ENCODE results near the gene BAZ1B. TPM values are rescaled to one million over a fixed set of nuclear protein-coding genes. Genes with fewer than 3 reads are reported as not detected.
"Not testable (repeated sequence)": the region's sequence is repeated elsewhere in the genome, so short reads cannot be mapped to it uniquely, and the experiment has no call there.

The BAZ1B gene
- total and polyA plus RNA-seq, 4 donors = 8.6 to 31.3 (median 21.5) TPM

- no peaks in the 10 kb centered on the region for H3K4me1 ChIP-seq (ENCODE audit: control insufficient read depth in 4 of 4, insufficient read depth in 4 of 4, low read length in 3 of 4)
- no peak overlapping the region for H3K9ac ChIP-seq (ENCODE audit: low read depth in 1 of 2, low read length in 2 of 2)
- no peaks in the 10 kb centered on the region for H3K36me3 ChIP-seq (ENCODE audit: control insufficient read depth in 4 of 4, insufficient read depth in 3 of 4, low read depth in 1 of 4, low read length in 3 of 4)
- 36% methylated on average over 52 of the region's 52 CpGs for WGBS
- no peaks in the 10 kb centered on the region for H3K9me3 ChIP-seq (ENCODE audit: control insufficient read depth in 4 of 4, low read length in 3 of 4)
- DNase-seq (ENCODE audit: low spot score) = no peak
- peak overlapping the region in 1 of 3 donors; percentile 38 for H3K4me3 ChIP-seq (ENCODE audit: low read depth in 1 of 3, low read length in 3 of 3)
- H3K27me3 ChIP-seq (ENCODE audit: control insufficient read depth in 4 of 4, insufficient read depth in 4 of 4, low read length in 3 of 4) = no peaks in the 10 kb centered on the region
- TF ChIP-seq FOXA2 (IDR thresholded peaks at IDR 0.05) (no peak), JUND (IDR thresholded peaks at IDR 0.05) (no peak), YY1 (IDR thresholded peaks at IDR 0.05) (no peak), ZBTB33 (IDR thresholded peaks at IDR 0.05) (no peak), ATF3 (IDR thresholded peaks at IDR 0.05) (no peak)
- H3K27ac ChIP-seq (ENCODE audit: low read depth in 1 of 2, low read length in 2 of 2) = no peak overlapping the region
Observed at GRCh38 chr7:73423519-73424488, 98.3 kb downstream of the BAZ1B start.

DNA sequence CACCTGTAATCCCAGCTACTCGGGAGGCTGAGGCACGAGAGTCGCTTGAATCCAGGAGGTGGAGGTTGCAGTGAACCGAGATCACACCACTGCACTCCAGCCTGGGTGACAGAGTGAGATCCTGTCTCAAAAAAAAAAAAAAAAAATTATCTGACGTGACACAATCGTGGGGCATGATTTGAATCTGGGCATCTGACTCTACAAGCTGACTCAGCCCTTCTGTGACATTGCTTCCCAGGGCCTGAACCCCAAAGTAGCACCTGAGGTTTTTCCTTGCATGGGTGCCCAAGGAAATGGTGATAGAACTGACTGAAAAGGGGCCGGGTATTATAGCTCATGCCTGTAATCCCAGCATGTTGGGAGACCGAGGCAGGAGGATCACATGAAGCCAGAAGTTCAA is 101.5 kb downstream of the BAZ1B start:
- H3K36me3 ChIP-seq (ENCODE audit: control insufficient read depth in 4 of 4, insufficient read depth in 3 of 4, low read depth in 1 of 4, low read length in 3 of 4); H3K4me3 ChIP-seq (ENCODE audit: low read depth in 1 of 3, low read length in 3 of 3); H3K9me3 ChIP-seq (ENCODE audit: control insufficient read depth in 4 of 4, low read length in 3 of 4); H3K27ac ChIP-seq (ENCODE audit: low read depth in 1 of 2, low read length in 2 of 2); H3K9ac ChIP-seq (ENCODE audit: low read depth in 1 of 2, low read length in 2 of 2); H3K4me1 ChIP-seq (ENCODE audit: control insufficient read depth in 4 of 4, insufficient read depth in 4 of 4, low read length in 3 of 4); DNase-seq (ENCODE audit: low spot score); H3K27me3 ChIP-seq (ENCODE audit: control insufficient read depth in 4 of 4, insufficient read depth in 4 of 4, low read length in 3 of 4): not testable (repeated sequence)
- 79% methylated on average over 8 of the region's 8 CpGs for WGBS

DNA sequence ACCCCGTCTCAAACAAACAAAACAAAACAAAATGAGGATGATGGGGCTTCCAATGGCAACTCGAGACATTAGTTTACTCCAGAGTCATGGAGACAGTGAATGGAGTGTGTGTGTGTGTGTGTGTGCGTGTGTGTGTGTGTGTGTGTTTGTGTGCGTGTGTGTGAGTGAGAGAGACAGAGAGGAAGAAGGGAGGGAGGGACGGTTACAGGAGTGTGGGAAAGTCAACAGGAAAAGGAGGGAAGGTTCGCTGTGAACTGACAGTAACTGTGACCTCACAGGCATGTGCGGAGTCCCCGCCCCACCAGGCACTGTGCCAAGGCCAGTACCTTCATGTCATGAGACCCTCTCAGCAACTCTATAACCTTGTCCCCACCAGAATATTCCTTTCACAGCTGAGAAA is 102.1 kb downstream of the BAZ1B start:
- H3K27me3 ChIP-seq (ENCODE audit: control insufficient read depth in 4 of 4, insufficient read depth in 4 of 4, low read length in 3 of 4); H3K36me3 ChIP-seq (ENCODE audit: control insufficient read depth in 4 of 4, insufficient read depth in 3 of 4, low read depth in 1 of 4, low read length in 3 of 4); H3K9ac ChIP-seq (ENCODE audit: low read depth in 1 of 2, low read length in 2 of 2); H3K9me3 ChIP-seq (ENCODE audit: control insufficient read depth in 4 of 4, low read length in 3 of 4); H3K4me3 ChIP-seq (ENCODE audit: low read depth in 1 of 3, low read length in 3 of 3); H3K27ac ChIP-seq (ENCODE audit: low read depth in 1 of 2, low read length in 2 of 2); DNase-seq (ENCODE audit: low spot score); H3K4me1 ChIP-seq (ENCODE audit: control insufficient read depth in 4 of 4, insufficient read depth in 4 of 4, low read length in 3 of 4): not testable (repeated sequence)
- whole genome bisulfite sequencing = 34% methylated on average over 8 of the region's 8 CpGs

- Histone ChIP-seq H3K4me1 (ENCODE audit: control insufficient read depth in 4 of 4, insufficient read depth in 4 of 4, low read length in 3 of 4) (peaks cover 0 to 1% (median 0%) of the 10 kb centered on the region in 4 donors), H3K36me3 (ENCODE audit: control insufficient read depth in 4 of 4, insufficient read depth in 3 of 4, low read depth in 1 of 4, low read length in 3 of 4) (no peaks in the 10 kb centered on the region), H3K9me3 (ENCODE audit: control insufficient read depth in 4 of 4, low read length in 3 of 4) (no peaks in the 10 kb centered on the region), H3K4me3 (ENCODE audit: low read depth in 1 of 3, low read length in 3 of 3) (no peak overlapping the region), H3K9ac (ENCODE audit: low read depth in 1 of 2, low read length in 2 of 2) (no peak overlapping the region), H3K27ac (ENCODE audit: low read depth in 1 of 2, low read length in 2 of 2) (no peak overlapping the region), H3K27me3 (ENCODE audit: control insufficient read depth in 4 of 4, insufficient read depth in 4 of 4, low read length in 3 of 4) (no peaks in the 10 kb centered on the region)
- 88% methylated on average over 8 of the region's 8 CpGs for WGBS
- DNase-seq (ENCODE audit: low spot score) = no peak
- TF ChIP-seq ZBTB33 (IDR thresholded peaks at IDR 0.05) = no peak
- TF ChIP-seq, protein P1, sequence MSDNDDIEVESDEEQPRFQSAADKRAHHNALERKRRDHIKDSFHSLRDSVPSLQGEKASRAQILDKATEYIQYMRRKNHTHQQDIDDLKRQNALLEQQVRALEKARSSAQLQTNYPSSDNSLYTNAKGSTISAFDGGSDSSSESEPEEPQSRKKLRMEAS (IDR thresholded peaks at IDR 0.05) = no peak
- TF ChIP-seq RXRA (IDR thresholded peaks at IDR 0.05) = no peak
Observed at GRCh38 chr7:73418113-73418703, 103.9 kb downstream of the BAZ1B start.

DNA sequence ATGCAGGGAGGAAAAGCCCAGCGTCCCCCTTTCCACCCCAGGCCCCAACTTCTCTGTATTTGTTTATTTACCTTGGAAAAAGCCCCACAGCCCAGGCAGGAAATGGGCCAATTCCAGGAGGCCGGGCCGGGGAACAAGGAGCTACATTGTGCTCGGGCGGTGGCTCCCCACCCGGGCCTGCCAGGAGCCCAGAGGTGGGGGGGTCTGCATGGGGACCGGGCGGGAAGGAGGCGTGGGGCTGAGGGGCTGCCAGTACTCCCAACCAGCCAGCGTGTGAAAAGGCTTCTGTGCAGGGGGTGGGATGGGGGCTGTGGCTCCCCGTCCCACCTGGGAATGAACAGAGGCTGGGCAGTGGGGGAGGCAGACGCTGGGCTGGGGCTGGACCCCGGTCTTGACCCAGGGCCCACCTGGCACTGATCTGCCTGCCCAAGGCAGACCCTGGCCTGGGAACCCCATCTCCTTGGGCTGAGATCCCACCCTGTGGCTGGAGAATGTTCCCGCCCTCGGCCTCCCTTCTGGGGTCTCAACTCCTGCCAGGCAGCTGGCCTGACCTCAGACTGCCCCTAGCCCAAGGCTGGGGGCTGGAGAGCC is 111.5 kb downstream of the BAZ1B start:
- not testable (repeated sequence) for DNase-seq (ENCODE audit: low spot score)

More for the DNA sequence above, 111.5 kb downstream of the BAZ1B start:
- not testable (repeated sequence) for H3K9me3 ChIP-seq (ENCODE audit: control insufficient read depth in 4 of 4, low read length in 3 of 4); H3K9ac ChIP-seq (ENCODE audit: low read depth in 1 of 2, low read length in 2 of 2); H3K27me3 ChIP-seq (ENCODE audit: control insufficient read depth in 4 of 4, insufficient read depth in 4 of 4, low read length in 3 of 4); H3K27ac ChIP-seq (ENCODE audit: low read depth in 1 of 2, low read length in 2 of 2); H3K36me3 ChIP-seq (ENCODE audit: control insufficient read depth in 4 of 4, insufficient read depth in 3 of 4, low read depth in 1 of 4, low read length in 3 of 4); H3K4me3 ChIP-seq (ENCODE audit: low read depth in 1 of 3, low read length in 3 of 3); H3K4me1 ChIP-seq (ENCODE audit: control insufficient read depth in 4 of 4, insufficient read depth in 4 of 4, low read length in 3 of 4)
- 51% methylated on average over 15 of the region's 15 CpGs for WGBS

Data from liver (tissue), 9 donors.